ENCODE data around the gene DOHH. TPM values are rescaled to one million over a fixed set of nuclear protein-coding genes. Genes with fewer than 3 reads are reported as not detected.
A peak's percentile ranks its signal among the peaks of the same experiment; 100 is the strongest.
"Not testable (repeated sequence)": the region's sequence is repeated elsewhere in the genome, so short reads cannot be mapped to it uniquely, and the experiment has no call there.

The DOHH gene
- total RNA-seq, 1 donor from 2014 or later: 11.8 TPM

DNA sequence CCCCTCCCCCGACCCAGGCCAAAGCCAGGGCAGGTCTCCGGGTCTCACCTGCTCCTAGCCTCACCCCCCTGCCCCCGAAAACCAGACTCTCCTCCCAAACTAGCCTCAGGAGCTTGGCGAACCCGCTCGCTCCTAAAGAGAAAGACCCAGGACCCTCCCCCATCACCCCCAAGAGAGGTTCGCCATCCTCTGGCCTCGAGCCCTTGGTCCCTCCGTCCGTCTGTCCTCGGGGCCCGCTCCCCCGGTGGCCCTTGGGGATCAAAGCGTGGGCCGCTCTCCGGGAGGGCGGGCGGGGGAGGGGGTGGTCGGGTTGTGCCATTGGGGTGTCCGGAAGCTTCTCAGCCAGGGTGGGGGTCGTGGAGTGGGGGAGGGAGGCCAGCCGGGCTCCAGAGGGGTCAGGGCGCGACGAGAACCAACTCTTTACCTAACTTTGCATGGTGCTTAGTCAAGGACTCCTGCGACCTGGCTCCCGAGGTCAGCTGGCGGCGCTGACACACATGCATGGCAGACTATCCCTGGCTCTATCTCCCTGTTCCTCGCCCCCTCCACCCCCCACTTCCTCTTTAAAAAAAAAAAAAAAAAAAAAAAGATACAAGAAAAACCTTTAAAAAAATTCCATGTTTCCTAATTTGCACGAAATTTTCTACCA is 35.8 kb downstream of the DOHH start:
- DNase-seq (ENCODE audit: low spot score in 2 of 2): no peak
- no peak for FAIRE-seq

- no peak for FAIRE-seq
- DNase-seq (ENCODE audit: low spot score in 2 of 2): no peak
These were observed 36.5 kb downstream of the DOHH start for GRCh38 chr19:3463714-3464586.

DNA sequence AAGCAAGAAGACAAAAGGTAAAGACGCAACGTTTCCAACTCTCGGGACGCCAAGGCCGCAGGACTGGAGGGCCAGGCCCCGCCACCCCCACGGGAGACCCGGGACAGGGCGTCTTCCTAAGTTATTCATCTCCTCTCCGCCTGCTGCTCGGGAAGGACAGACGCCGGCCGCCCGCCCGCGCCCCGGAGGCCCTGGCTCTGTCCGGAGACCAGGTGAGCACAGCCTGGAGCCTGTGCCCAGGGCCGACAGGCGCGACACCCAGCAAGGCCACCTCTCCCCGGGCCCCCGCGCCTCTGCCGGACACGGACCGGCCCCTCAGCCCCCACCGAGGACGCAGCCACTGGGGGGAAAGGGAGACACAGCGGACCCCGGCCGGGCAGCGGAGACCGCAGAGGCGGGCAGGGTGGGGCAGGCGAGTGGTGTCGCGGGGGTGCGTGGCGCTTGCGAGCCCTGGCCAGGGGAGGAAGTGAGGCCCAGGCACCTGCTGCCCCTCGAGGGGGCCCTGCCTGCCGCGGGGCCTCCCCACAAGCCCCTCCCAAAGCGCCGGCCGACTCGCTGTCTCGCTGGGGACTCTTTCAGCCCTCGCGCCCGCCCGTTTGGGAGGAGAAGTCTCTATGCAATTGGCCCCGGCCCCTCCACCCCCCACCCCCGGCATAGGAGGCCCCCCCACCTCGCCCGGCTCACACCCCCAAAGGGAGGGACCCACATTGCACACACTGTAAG is 37.3 kb downstream of the DOHH start:
- DNase-seq (ENCODE audit: low spot score in 2 of 2) (no peak), FAIRE-seq (no peak)

- FAIRE-seq (no peak), DNase-seq (ENCODE audit: low spot score in 2 of 2) (no peak)
These were observed 40.4 kb downstream of the DOHH start for GRCh38 chr19:3459965-3460582.

DNA sequence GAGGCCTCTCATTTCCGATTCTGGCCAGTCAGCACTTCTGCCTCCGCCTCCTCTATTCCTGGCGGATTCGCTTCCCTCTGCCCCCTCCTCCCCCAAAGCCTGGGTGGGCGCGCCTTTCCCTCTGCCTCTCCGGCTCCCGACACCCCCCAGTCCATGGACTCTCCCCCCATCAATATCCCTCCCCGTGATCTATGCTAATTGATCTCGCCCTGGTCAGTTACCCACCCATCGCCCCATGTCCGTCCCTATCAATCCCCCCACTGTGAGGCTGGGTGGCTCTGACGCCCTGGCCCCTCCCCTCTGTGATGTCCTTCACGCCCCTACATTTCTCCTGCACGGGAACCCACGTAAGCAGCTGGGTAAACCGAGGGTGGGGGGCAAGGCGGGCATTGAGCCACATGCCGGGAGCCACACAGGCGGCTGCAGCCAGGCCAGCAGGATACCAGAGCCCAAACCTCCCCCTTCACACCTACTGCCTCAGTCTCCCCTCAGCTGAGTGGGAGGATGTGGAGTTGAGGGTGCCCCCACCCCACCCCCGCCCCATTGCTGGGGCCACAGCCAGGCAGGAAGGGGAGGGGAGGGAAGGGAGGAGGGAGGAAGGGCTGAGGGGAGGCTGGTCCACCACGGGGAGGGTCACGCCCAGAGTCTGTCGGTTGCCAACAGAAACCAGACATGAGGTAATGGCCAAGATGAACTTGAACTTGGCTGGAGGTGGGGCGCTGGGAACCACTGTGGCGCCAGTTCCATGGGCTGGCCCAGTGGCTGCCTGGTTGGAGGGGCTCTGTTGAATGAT is 41.2 kb downstream of the DOHH start:
- FAIRE-seq: no peak

GRCh38 chr19:3458229-3459088 is 42.0 kb downstream of the DOHH start:
- DNase-seq (ENCODE audit: low spot score in 2 of 2): peak in 1 of 2 donors; percentile 54
- FAIRE-seq: no peak

More for the DNA sequence above, 41.2 kb downstream of the DOHH start:
- peak; percentile 77 to 86 for DNase-seq (ENCODE audit: low spot score in 2 of 2)

- no peak for DNase-seq (ENCODE audit: low spot score in 2 of 2)
- no peak for FAIRE-seq
These were observed 42.8 kb downstream of the DOHH start for GRCh38 chr19:3457528-3458228.

GRCh38 chr19:3456925-3457527 is 43.4 kb downstream of the DOHH start:
- FAIRE-seq: no peak
- DNase-seq (ENCODE audit: low spot score in 2 of 2): no peak

GRCh38 chr19:3455960-3456601 is 44.4 kb downstream of the DOHH start:
- no peak for FAIRE-seq
- DNase-seq (ENCODE audit: low spot score in 2 of 2): no peak

GRCh38 chr19:3455393-3455955 is 45.0 kb downstream of the DOHH start:
- FAIRE-seq: no peak
- DNase-seq (ENCODE audit: low spot score in 2 of 2): no peak

GRCh38 chr19:3454656-3455392 is 45.6 kb downstream of the DOHH start:
- DNase-seq (ENCODE audit: low spot score in 2 of 2): no peak
- no peak for FAIRE-seq

DNA sequence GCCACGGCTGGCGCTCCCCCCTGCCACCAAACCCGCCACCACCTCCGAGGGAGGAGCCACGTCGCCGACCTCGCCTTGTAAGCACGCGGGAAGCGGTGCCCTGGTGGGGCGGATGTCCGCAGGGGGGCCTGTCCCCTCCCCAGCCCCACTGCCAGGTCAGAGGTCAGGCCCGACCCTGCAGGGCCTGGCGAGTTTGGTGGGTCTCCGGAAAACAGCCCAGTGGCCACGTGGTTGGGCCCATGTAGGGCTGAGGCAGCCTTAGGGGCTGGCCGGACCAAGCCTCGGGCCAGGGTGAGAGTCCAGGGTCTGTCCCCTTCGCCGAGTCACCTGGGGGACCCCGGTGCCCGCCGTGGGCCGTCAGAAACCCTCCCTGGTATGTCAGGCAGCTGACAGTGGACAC is 46.6 kb downstream of the DOHH start:
- FAIRE-seq (no peak), DNase-seq (ENCODE audit: low spot score in 2 of 2) (no peak)

GRCh38 chr19:3452942-3453214 is 47.6 kb downstream of the DOHH start:
- FAIRE-seq; DNase-seq (ENCODE audit: low spot score in 2 of 2): not testable (repeated sequence)

DNA sequence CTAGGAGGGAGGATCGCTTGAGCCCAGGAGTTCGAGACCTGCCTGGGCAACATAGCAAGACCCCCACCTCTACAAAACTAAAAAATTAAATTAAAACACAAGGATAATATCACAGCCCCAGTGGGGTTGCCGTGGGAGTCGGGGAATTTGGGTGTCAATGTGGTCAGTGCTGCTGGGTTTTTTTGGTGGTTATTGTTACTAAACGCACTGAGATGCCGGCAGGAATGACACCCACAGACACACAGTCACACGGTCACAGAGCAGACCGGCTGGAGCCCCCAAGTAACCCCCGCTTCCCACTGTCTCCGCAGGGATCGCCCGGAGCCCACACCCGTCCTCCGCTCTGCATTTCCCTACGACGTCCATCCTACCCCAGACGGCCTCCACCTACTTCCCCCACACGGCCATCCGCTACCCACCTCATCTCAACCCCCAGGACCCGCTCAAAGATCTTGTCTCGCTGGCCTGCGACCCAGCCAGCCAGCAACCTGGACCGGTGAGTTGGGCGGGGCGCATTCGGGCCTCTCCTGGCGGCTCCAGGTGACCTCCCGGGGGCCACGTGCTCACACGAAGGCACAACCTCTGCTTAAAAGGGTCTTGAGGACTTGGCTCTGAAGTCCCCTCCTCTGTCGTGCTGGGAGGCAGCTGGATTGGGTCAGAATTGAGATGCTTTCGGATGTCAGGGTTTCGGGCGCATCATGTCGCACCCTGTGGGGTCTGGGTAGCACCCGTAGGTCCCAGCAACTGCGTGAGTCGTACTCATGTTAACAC is 48.1 kb downstream of the DOHH start:
- FAIRE-seq (no peak), DNase-seq (ENCODE audit: low spot score in 2 of 2) (no peak)

DNA sequence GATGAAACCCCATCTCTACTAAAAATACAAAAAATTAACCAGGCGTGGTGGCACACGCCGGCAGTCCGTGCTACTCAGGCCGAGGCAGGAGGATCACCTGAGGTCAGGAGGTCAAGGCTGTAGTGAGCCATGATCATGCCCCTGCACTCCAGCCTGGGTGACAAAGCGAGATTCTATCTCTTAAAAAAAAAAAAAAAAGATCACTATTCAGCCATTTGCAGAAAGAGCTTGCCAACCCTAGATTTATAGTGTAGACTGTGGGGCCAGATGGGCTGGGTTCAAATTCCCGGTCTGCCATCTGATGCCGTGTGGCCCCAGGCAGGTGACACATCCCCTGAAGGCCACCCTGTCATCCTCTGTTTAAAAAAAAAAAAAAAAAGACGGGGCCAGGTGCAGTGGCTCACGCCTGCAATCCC is 49.0 kb downstream of the DOHH start:
- no peak for DNase-seq (ENCODE audit: low spot score in 2 of 2)
- FAIRE-seq: no peak
